SK-N-SH (cell line): Measurements from ENCODE around the gene ITM2C. TPM values are rescaled to one million over a fixed set of nuclear protein-coding genes. Genes with fewer than 3 reads are reported as not detected.
A peak's percentile ranks its signal among the peaks of the same experiment; 100 is the strongest.

ENCODE experiments used
- CTCF ChIA-PET: fragments of 300-600, 350-600 bp; formaldehyde crosslinking; extraction: SDS; loops from one replicate; lab custom pipeline; 2021; lab: Yijun Ruan, JAX
- POLR2A ChIA-PET: fragments of 350-600 bp; sonication (Branson Sonifier 250); formaldehyde crosslinking; extraction: SDS; loops from one replicate; lab custom pipeline; 2020; ENCODE audit warnings: antibody characterized with exemption, inconsistent platforms; lab: Yijun Ruan, JAX
- DNase-seq: peaks from one replicate; pipeline ENCODE4 v3.0.0; 2012
- H2AFZ ChIP-seq: fragments of 200-600 bp; sonication (generic); 2 replicates; pipeline ENCODE4 v1.8.1; 2016; ENCODE audit warnings: antibody characterized with exemption, mild to moderate bottlenecking, low read depth
- H3F3A ChIP-seq: fragments of 200-600 bp; sonication (generic); replicated peaks from 2 replicates; pipeline ENCODE3; 2016; ENCODE audit warnings: antibody characterized with exemption, mild to moderate bottlenecking; ENCODE audit not compliant: insufficient read depth
- H3K27ac ChIP-seq, 2 experiments: fragments of 200-500 bp in 1 of 2; fragments of 200-600 bp in 1 of 2; sonication (Bioruptor generic) in 1 of 2; sonication (generic), shearing (Covaris generic) in 1 of 2; 2 replicates each; pipeline versions ENCODE4 v1.5.1 to v1.6.1; 2014 to 2016; ENCODE audit warnings: low read depth in 2 of 2, inconsistent platforms in 1 of 2, low read length in 1 of 2, mild to moderate bottlenecking in 1 of 2, mixed read lengths in 1 of 2
- H3K27me3 ChIP-seq: fragments of 200-600 bp; sonication (generic), shearing (Covaris generic); 2 replicates; pipeline ENCODE4 v1.6.1; 2016; ENCODE audit warnings: mixed run types; ENCODE audit not compliant: insufficient read depth
- H3K36me3 ChIP-seq, 2 experiments: fragments of 200-500 bp in 1 of 2; fragments of 200-600 bp in 1 of 2; sonication (Bioruptor generic) in 1 of 2; sonication (generic) in 1 of 2; replicated peaks in 1 of 2; 2 replicates each; pipeline versions ENCODE3 to v1.5.1; 2014 to 2016; ENCODE audit warnings: low read length in 1 of 2, mild to moderate bottlenecking in 1 of 2; ENCODE audit not compliant: insufficient read depth in 2 of 2, control insufficient read depth in 1 of 2
- H3K4me1 ChIP-seq, 2 experiments: fragments of 200-500 bp in 1 of 2; fragments of 200-600 bp in 1 of 2; sonication (Bioruptor generic) in 1 of 2; sonication (generic), shearing (Covaris generic) in 1 of 2; 2 replicates each; pipeline versions ENCODE4 v1.5.1 to v1.6.1; 2014 to 2016; ENCODE audit warnings: low read depth in 1 of 2, low read length in 1 of 2, mixed run types in 1 of 2; ENCODE audit not compliant: insufficient read depth in 2 of 2, control insufficient read depth in 1 of 2
- H3K4me2 ChIP-seq: fragments of 200-600 bp; sonication (generic), shearing (Covaris generic); 2 replicates; pipeline ENCODE4 v1.6.1; 2017; ENCODE audit warnings: mixed run types
- H3K4me3 ChIP-seq, 2 experiments: fragments of 200-500 bp in 1 of 2; fragments of 200-600 bp in 1 of 2; sonication (Bioruptor generic) in 1 of 2; sonication (generic), shearing (Covaris generic) in 1 of 2; 2 replicates each; pipeline versions ENCODE4 v1.5.1 to v1.8.1; 2014 to 2016; ENCODE audit warnings: low read depth in 2 of 2, inconsistent platforms in 1 of 2, low read length in 1 of 2, mild to moderate bottlenecking in 1 of 2, mixed read lengths in 1 of 2, moderate library complexity in 1 of 2
- H3K79me2 ChIP-seq: fragments of 200-600 bp; sonication (generic); 2 replicates; pipeline ENCODE4 v1.8.1; 2017; ENCODE audit warnings: mild to moderate bottlenecking; ENCODE audit not compliant: insufficient read depth
- H3K9ac ChIP-seq: fragments of 200-600 bp; sonication (generic); 2 replicates; pipeline ENCODE4 v1.6.1; 2017; ENCODE audit warnings: mixed run types
- H3K9me2 ChIP-seq: fragments of 200-600 bp; sonication (generic); 2 replicates; pipeline ENCODE4 v1.6.1; 2017; ENCODE audit warnings: mixed run types
- H3K9me3 ChIP-seq: fragments of 200-600 bp; sonication (generic); 2 replicates; pipeline ENCODE4 v1.6.1; 2017; ENCODE audit warnings: mixed run types, mild to moderate bottlenecking, moderate library complexity
- H4K20me1 ChIP-seq: fragments of 200-600 bp; sonication (generic); 2 replicates; pipeline ENCODE4 v1.6.1; 2017; ENCODE audit warnings: mild to moderate bottlenecking, mixed run types; ENCODE audit not compliant: insufficient read depth
- CTCF ChIP-seq: fragments of 200-600 bp; sonication (generic); IDR thresholded peaks from 2 replicates; pipeline ENCODE4 v1.6.1; 2017; ENCODE audit warnings: antibody characterized with exemption, mild to moderate bottlenecking, moderate library complexity
- ELF1 ChIP-seq: IDR thresholded peaks from 2 replicates; pipeline ENCODE4 v1.4.0; 2012
- EP300 ChIP-seq, 2 experiments: IDR thresholded peaks; 2 replicates each; pipeline versions ENCODE4 v1.4.0 to v1.6.1; 2012; ENCODE audit warnings: borderline replicate concordance in 1 of 2, low read depth in 1 of 2, low read length in 1 of 2
- GABPA ChIP-seq: IDR thresholded peaks from 2 replicates; pipeline ENCODE4 v1.4.0; 2012; ENCODE audit warnings: low read depth, mild to moderate bottlenecking
- MEF2A ChIP-seq: IDR thresholded peaks from 2 replicates; pipeline ENCODE4 v1.4.0; 2012; ENCODE audit warnings: low read depth, borderline replicate concordance
- NFIC ChIP-seq: IDR thresholded peaks from 2 replicates; pipeline ENCODE4 v1.4.0; 2012; ENCODE audit warnings: borderline replicate concordance
- NRF1 ChIP-seq: IDR thresholded peaks from 2 replicates; pipeline ENCODE4 v1.6.1; 2012; ENCODE audit warnings: low read depth, mild to moderate bottlenecking, low read length
- PBX3 ChIP-seq: IDR thresholded peaks from 2 replicates; pipeline ENCODE4; 2012
- RAD21 ChIP-seq: IDR thresholded peaks from 2 replicates; pipeline ENCODE4 v1.6.1; 2012; ENCODE audit warnings: mild to moderate bottlenecking, low read length
- RFX5 ChIP-seq: IDR thresholded peaks from 2 replicates; pipeline ENCODE4 v1.6.1; 2012; ENCODE audit warnings: mild to moderate bottlenecking, improper control_type of control experiment, low read length
- SIN3A ChIP-seq: IDR thresholded peaks from 2 replicates; pipeline ENCODE4 v1.6.1; 2012; ENCODE audit warnings: low read depth, mild to moderate bottlenecking, low read length, moderate library complexity, borderline replicate concordance
- SMC3 ChIP-seq: IDR thresholded peaks from 2 replicates; pipeline ENCODE4 v1.6.1; 2012; ENCODE audit warnings: low read depth, low read length, improper control_type of control experiment
- TAF1 ChIP-seq: IDR thresholded peaks from 2 replicates; pipeline ENCODE4 v1.6.1; 2012; ENCODE audit warnings: low read depth, mild to moderate bottlenecking, low read length, moderate library complexity, borderline replicate concordance
- YY1 ChIP-seq: IDR thresholded peaks from 2 replicates; pipeline ENCODE4 v1.4.0; 2012; ENCODE audit warnings: low read depth, mild to moderate bottlenecking
- WGBS: methylation state at CpG from one replicate; pipeline ENCODE4 v1.1.6; 2017; ENCODE audit warnings: low lambda C conversion rate; 5-methylcytosine and 5-hydroxymethylcytosine counted together
- polyA plus RNA-seq, 3 experiments: library from polyadenylated mRNA; depleted of rRNA; stranded (reverse); fragments of >200 nt; gene quantifications; 2 replicates each; pipeline ENCODE4 v1.2.3, GENCODE V29; 2012
- TF ChIP-seq, protein P1 (sequence below): IDR thresholded peaks from 2 replicates; pipeline ENCODE4 v1.4.0; 2012; ENCODE audit warnings: low read depth
- TF ChIP-seq, protein P2 (sequence below): fragments of 150-350 bp; IDR thresholded peaks from 2 replicates; pipeline ENCODE4 v1.6.1; 2017; ENCODE audit warnings: antibody characterized with exemption, low read length, low read depth, borderline replicate concordance

The ITM2C gene
- polyA plus RNA-seq, 1 of the 3 experiments (the other 2 are of a cell fraction) = 288 TPM

DNA sequence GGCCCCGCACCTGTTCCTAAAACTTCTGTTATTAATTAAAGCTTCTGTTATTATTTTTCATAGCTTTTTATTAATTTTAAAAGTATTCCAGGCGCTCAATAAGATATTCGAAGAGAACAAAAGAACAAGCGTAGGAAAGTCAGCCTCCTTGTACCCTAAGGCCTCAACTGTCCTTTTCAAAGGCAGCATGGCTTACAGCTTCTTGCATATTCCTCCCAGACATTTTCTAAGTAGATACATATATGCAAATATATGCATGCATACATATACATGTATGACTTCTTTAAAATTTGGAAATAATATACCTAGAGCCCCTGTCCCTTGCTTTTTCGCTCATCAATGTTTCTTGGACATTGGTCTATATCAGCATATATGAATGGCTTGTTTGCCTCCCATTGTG, 48.0 kb downstream of the ITM2C start:
- no peak for DNase-seq
- POLR2A ChIA-PET = no interaction called here
- CTCF ChIA-PET = interaction anchor here (0.6 to 4.1 kb wide), 37 partner anchors 8 to 983 kb away, joined by 3 to 58 read pairs (median 5); partner anchors contain the start of genes GPR55, ITM2C and SPATA3

GRCh38 chr2:230913406-230914143, 48.8 kb downstream of the ITM2C start:
- ChIA-PET POLR2A (interaction anchor here (0.7 kb wide), 1 partner anchor 89 kb away, joined by 5 read pairs; no protein-coding TSS in a partner anchor), CTCF (interaction anchor here (0.7 to 4.1 kb wide), 39 partner anchors 10 to 228 kb away, joined by 3 to 58 read pairs (median 5); partner anchors contain the start of genes GPR55, ITM2C and SPATA3)
- H3K27me3 ChIP-seq = peaks cover 12% of the 10 kb centered on the region; the same call in 1 of the 2 replicates
- H3K9ac ChIP-seq = no peak overlapping the region
- no peaks in the 10 kb centered on the region for H3K9me2 ChIP-seq
- H4K20me1 ChIP-seq = no peaks in the 10 kb centered on the region
- H3K4me3 ChIP-seq = no peak overlapping the region
- no peaks in the 10 kb centered on the region; a peak in 1 of 4 replicates for H3K4me1 ChIP-seq
- H2AFZ ChIP-seq = no peak overlapping the region
- H3K9me3 ChIP-seq = no peaks in the 10 kb centered on the region
- no peaks in the 10 kb centered on the region for H3K79me2 ChIP-seq
- peak; percentile 85 for DNase-seq
- no peaks in the 10 kb centered on the region for H3K36me3 ChIP-seq
- no peak overlapping the region for H3K27ac ChIP-seq
- TF ChIP-seq GABPA (no peak), SIN3A (no peak), RFX5 (peak; percentile 92), MEF2A (no peak), EP300 (IDR thresholded peaks at IDR 0.05; ENCODE audit: borderline replicate concordance in 1 of 2, low read depth in 1 of 2, low read length in 1 of 2) (no peak), TAF1 (no peak), NFIC (no peak), SMC3 (peak; percentile 74), CTCF (peak; percentile 58), PBX3 (no peak), YY1 (no peak), RAD21 (peak; percentile 89)
- TF ChIP-seq, protein P1, sequence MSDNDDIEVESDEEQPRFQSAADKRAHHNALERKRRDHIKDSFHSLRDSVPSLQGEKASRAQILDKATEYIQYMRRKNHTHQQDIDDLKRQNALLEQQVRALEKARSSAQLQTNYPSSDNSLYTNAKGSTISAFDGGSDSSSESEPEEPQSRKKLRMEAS = no peak
- TF ChIP-seq, protein P2, sequence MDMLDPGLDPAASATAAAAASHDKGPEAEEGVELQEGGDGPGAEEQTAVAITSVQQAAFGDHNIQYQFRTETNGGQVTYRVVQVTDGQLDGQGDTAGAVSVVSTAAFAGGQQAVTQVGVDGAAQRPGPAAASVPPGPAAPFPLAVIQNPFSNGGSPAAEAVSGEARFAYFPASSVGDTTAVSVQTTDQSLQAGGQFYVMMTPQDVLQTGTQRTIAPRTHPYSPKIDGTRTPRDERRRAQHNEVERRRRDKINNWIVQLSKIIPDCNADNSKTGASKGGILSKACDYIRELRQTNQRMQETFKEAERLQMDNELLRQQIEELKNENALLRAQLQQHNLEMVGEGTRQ = no peak
- H3F3A ChIP-seq = no peaks in the 10 kb centered on the region
- H3K4me2 ChIP-seq = no peak overlapping the region
- 68% methylated on average over 5 of the region's 5 CpGs for WGBS

More for the DNA sequence above, 48.0 kb downstream of the ITM2C start:
- H3F3A ChIP-seq = no peaks in the 10 kb centered on the region
- H3K4me1 ChIP-seq = no peaks in the 10 kb centered on the region; a peak in 1 of 4 replicates
- H3K9me3 ChIP-seq = no peaks in the 10 kb centered on the region
- H3K36me3 ChIP-seq = no peaks in the 10 kb centered on the region
- no peak overlapping the region for H3K4me3 ChIP-seq
- H3K9me2 ChIP-seq = no peaks in the 10 kb centered on the region
- no peaks in the 10 kb centered on the region for H4K20me1 ChIP-seq
- TF ChIP-seq, protein P2 = no peak
- TF ChIP-seq ELF1 = no peak
- no peak for TF ChIP-seq NRF1
- 74% methylated on average over 5 of the region's 5 CpGs for WGBS
- no peak overlapping the region for H2AFZ ChIP-seq
- H3K27ac ChIP-seq = no peak overlapping the region
- no peaks in the 10 kb centered on the region for H3K79me2 ChIP-seq
- peaks cover 12% of the 10 kb centered on the region; the same call in 1 of the 2 replicates for H3K27me3 ChIP-seq
- no peak overlapping the region for H3K9ac ChIP-seq
- H3K4me2 ChIP-seq = no peak overlapping the region
